LNCaP clone FGC (cell line): Measurements from ENCODE around the gene ARPC2.

ENCODE experiments used
- DNase-seq: peaks from one replicate; pipeline ENCODE4 v3.0.0-alpha.2; 2011; ENCODE audit warnings: low read depth
- H3K4me3 ChIP-seq: 2 replicates; pipeline ENCODE4 v1.5.1; 2011; ENCODE audit warnings: mild to moderate bottlenecking, low read depth, low read length, control low read depth
- TF ChIP-seq, protein P1 (sequence below): IDR thresholded peaks from 2 replicates; pipeline ENCODE4 v1.5.1; 2012; ENCODE audit warnings: mild to moderate bottlenecking; ENCODE audit not compliant: control insufficient read depth, insufficient read depth; ENCODE audit errors: extremely low read depth

ARPC2 gene

DNA sequence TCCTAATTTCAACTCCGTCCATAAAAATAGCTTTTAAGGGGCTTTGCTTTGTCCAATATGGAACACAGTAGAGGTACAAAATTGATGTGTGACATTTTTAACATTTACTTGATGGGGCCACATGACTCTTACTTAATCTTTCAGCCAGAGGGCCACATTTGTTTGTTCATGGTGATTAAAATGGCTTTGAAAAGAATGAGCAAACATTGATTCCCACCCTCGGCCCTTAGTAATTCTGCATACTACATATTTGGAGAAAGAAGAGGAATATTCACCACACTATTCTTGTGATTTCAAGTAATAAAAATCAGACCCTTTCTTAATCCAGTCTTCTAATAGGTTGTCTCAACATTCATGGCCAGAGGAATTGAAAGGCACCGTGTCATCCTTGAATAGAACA lies 17.5 kb downstream of the ARPC2 start:
- no peak for DNase-seq
- TF ChIP-seq, protein P1, sequence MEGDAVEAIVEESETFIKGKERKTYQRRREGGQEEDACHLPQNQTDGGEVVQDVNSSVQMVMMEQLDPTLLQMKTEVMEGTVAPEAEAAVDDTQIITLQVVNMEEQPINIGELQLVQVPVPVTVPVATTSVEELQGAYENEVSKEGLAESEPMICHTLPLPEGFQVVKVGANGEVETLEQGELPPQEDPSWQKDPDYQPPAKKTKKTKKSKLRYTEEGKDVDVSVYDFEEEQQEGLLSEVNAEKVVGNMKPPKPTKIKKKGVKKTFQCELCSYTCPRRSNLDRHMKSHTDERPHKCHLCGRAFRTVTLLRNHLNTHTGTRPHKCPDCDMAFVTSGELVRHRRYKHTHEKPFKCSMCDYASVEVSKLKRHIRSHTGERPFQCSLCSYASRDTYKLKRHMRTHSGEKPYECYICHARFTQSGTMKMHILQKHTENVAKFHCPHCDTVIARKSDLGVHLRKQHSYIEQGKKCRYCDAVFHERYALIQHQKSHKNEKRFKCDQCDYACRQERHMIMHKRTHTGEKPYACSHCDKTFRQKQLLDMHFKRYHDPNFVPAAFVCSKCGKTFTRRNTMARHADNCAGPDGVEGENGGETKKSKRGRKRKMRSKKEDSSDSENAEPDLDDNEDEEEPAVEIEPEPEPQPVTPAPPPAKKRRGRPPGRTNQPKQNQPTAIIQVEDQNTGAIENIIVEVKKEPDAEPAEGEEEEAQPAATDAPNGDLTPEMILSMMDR = no peak
- no peak overlapping the region for H3K4me3 ChIP-seq

DNA sequence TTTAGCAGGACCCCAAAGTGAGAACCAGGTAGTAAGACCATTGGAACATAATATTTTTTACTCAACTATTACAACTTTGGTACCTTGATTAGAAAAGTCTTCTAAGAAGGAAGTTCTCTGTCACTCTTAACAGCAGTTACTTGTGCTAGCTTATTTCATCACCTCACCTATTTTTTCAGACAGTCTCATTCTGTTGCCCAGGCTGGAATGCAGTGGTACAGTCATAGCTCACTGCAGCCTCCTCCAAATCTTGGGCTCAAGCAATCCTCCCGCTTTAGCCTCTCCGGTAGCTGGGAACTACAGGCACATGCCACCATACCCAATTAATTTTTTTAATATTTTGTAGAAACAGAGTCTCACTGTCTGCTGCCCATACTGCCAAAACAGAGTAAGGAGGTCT lies 18.0 kb downstream of the ARPC2 start:
- no peak overlapping the region for H3K4me3 ChIP-seq
- TF ChIP-seq, protein P1 = no peak
- DNase-seq = no peak

DNA sequence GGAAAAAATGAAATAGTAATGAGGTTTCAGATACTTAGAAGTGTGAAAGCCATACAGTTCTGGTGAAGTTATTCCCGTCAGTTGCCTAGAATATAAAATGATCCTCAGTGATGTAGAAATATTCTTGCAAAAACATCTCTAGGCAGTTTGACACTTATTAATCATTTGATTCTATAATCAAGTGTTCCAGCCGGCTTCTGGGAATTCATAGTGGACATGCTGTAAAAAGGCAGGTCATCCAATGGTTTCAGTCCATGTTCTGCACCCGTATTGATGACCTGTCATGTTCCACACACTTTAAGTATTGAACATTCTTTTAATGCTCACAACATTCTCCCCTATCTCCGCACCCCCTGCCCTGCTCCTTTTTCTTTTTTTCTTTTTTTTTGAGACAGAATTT lies 19.8 kb downstream of the ARPC2 start:
- no peak for DNase-seq
- TF ChIP-seq, protein P1 = no peak
- H3K4me3 ChIP-seq = no peak overlapping the region

GRCh38 chr2:218238887-218239286 lies 21.9 kb downstream of the ARPC2 start:
- TF ChIP-seq, protein P1 = no peak
- H3K4me3 ChIP-seq = no peak overlapping the region
- DNase-seq = no peak

- no peak overlapping the region for H3K4me3 ChIP-seq
- no peak for DNase-seq
- TF ChIP-seq, protein P1 = no peak
Measured at GRCh38 chr2:218244204-218244603, 27.2 kb downstream of the ARPC2 start.

- TF ChIP-seq, protein P1 = no peak
- peak; percentile 64 for DNase-seq
- H3K4me3 ChIP-seq = no peak overlapping the region
Measured at GRCh38 chr2:218244665-218245064, 27.7 kb downstream of the ARPC2 start.

DNA sequence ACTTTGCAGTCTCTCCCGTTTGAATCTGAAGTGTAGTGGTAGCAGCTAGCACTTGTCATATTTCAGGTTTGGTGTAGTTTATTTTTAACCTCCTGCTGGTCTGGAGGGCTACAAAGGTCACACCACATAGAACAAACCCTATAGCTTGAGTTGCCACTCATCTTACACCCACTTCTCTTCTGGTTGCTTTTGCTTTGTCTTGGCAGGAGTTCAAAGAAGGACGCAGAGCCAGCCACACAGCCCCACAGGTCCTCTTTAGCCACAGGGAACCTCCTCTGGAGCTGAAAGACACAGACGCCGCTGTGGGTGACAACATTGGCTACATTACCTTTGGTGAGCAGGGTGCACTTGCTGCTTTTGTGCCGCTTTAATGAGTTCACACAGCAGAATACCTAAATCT lies 28.2 kb downstream of the ARPC2 start:
- no peak overlapping the region for H3K4me3 ChIP-seq
- TF ChIP-seq, protein P1 = no peak
- DNase-seq = no peak
